Activated CD4-positive, alpha-beta T cell treated with anti-CD3 and anti-CD28 coated beads for 1 hour (primary cell): ENCODE data around the gene CNDP2.
A peak's percentile ranks its signal among the peaks of the same experiment; 100 is the strongest.
"Not testable (repeated sequence)": the region's sequence is repeated elsewhere in the genome, so short reads cannot be mapped to it uniquely, and the experiment has no call there.

Experiments used
- DNase-seq: peaks from one replicate; pipeline ENCODE4 v3.0.0-alpha.2; 2020

The CNDP2 gene

DNA sequence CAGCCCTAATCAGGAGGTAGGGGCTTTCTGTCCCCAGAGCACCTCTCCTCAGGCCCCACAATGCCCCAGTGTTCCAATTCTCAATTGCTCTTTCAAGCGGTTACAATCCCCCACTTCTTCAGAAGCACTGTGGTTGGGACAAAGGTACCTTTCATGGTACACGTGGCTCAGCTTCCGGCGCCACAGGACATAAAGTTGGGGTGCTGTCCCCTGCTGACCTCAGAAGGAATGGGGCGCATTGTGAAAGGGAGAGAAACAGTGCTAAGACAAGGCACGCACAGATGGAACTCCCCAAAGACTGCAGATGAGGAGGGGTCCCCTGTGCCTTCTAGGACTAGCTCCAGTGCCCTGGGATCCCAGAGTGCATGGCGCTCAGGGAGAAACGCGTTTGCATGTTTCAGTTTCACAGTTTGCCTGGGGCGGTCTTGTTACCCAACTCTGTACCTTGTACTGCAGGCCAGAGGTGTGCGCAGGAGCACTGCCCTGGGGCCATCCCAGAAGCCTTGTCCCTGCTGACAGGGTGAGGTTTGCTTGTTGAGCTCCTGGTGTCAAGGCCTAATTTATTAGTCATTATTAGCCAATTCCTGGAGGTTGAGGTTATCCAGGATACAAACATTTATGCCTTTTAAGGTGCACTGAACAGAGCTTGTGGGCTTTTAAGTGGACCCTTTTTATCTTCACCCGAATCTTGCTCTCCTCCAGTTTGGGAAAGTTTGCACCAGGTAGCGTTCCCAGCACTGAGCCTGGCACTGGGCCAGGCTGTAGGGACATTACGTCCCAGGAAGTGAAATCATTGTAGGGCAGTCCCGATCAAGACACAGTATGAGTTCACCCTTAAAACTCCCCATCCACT lies 45.8 kb downstream of the CNDP2 start:
- no peak for DNase-seq

- DNase-seq, result no peak
These were observed 48.7 kb downstream of the CNDP2 start for GRCh38 chr18:74544898-74545297.

DNA sequence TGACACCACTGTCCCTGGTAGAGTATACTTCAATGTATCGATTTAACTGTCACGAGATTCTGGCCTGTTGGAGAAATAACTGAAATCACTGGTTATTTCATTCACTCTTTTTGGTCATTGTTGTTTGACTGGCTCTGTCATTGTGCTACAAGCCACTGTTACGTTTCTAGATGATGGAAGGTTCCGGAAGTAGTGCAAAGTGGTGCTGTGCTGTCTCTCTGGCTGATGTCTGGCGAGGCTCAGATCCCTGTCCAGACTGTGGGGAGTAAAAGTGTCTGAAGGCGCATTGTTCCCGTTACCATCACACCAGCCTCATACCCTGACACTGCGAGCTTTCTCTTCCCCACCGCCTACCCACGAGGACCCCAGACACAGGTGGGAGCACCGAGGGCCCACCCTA lies 49.8 kb downstream of the CNDP2 start:
- DNase-seq, result no peak

DNA sequence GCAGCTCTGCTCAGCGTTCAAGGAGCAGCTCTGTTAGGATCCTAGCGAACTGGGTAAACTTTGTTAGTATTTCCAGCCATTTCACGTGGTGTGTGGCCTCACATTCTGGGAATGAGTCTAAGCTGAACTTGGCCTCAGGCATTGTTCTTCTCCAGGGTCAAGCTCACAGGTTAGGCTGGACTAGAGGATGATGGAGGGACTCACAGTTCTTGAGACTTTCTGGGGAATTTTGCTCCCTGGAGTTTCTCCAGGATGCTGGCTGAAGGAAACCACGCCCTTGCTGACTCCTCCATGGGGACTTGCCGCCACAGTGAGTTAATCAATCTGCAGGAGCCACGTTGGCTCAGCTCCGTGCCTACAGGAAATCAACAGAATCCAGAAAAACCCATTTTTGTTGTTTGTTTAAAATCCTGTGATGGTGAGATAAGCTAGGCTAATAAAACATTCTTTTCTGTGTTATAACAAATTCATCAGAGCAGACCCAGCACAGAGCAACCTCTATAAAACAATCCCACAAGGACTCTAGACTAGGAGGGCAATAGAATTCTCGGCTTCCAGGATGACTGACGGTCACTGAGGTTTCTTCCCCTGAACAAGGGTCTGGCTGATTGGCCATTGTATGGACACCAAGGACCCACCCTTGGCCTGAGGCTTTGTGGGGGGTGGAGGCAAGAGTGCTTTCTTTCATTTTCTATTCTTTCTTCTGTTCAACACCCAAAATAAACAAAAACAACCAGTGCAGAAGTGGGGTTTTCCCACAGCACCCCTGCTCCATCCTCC lies 50.8 kb downstream of the CNDP2 start:
- DNase-seq, result no peak

DNA sequence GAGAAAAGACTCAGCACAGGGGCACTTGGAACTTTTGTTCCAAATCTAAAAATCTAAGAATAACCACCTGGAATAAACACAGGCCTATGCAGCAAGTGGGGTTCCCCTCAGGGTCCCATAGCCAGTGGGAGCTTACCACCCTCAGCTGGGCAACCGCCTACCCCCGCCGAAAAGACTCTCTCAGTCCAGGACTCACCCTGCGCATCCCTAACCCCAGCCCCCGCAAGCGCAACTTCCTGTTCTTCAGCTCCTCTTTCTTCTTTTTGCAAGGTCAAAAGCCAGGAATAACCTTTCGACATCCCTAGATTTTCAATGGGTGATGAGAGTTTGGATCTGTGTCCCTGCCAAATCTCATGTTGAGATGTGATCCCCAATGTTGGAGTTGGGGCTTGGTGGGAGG lies 51.7 kb downstream of the CNDP2 start:
- DNase-seq, result no peak

DNA sequence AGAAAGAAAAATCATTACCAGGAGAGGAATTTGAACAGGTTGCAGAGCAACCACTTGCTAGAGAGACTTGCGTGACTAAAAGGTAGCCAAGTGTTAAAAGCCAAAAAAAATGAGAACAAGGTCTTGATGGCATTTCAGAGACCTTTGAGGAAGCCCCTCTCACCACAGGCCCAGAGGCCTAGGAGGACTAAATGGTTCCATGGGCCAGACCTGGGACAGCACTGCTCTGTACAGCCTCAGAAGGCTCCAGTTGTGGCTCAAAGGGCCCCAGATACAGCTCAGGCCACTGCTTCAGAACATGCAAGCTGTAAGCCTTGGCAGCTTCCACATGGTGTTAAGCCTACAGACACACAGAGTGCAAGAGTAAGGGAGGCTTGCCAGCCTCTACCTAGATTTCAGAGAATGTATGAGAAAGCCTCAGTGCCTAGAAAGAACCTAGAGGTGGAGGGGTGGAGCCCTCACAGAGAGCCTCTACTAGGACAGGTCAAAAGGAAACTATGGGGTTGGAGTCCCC lies 53.5 kb downstream of the CNDP2 start:
- no peak for DNase-seq

DNA sequence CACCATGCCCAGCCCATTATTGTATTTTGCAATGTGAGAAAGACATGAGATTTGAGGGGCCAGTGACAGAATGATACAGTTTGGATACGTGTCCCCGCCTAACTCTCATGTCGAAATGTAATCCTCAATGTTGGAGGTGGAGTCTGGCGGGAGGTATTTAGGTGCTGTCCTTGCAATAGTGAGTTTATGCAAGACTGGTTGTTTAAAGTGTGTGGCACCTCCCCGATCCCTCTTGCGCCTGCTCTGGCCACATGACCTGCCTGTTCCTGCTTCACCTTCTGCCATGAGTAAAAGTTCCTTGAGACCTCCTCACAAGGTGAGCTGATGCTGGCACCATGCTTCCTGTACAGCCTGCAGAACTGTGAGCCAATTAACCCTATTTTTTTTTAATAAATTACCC lies 54.7 kb downstream of the CNDP2 start:
- no peak for DNase-seq

DNA sequence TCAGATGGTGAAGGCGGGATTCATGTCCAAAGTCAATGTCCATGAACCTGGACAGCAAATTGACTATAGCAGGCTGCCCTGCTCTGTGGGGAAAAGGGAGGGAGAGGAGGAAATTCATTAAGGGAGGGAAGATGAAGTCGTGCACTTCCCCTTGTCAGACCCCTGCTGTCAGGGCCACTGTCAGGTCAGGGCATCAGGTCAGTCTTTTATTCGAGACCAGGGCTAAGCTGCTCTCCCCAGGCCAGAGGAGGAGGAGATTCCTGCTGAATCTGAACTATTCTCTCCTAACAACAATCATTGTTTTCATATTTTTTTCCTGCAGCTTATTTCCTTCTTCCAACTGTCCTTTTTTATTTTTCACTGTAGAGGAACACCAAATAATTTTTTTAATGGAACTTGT lies 55.3 kb downstream of the CNDP2 start:
- DNase-seq, result no peak

DNA sequence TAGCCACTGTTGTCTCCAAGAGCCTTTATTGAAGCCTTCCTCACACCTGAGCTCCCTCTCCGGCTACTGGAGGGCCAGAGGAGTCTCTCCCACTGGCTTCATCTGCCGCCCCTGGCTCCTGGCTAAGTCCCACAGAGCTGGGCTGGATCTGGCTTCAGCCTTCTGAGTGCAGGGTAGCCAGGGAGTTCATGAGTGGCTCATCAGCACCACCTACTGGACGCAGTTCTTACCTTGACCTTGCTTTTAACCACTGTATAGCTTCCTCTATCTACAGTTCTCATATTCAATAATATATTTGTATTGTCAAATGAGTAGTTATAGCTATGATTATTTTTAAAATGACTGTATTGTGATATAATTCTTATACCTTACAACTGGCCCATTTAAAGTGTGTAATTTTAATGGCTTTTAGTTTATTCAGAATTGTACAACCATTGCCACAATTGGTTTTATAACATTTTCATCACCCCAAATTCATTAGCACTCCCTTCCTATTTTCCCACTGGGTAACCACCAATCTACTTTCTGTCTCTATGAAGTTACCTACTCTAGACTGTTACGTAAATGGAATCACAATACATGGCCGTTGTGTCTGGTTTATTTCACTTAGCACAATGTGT lies 55.9 kb downstream of the CNDP2 start:
- peak; percentile 63 for DNase-seq

DNA sequence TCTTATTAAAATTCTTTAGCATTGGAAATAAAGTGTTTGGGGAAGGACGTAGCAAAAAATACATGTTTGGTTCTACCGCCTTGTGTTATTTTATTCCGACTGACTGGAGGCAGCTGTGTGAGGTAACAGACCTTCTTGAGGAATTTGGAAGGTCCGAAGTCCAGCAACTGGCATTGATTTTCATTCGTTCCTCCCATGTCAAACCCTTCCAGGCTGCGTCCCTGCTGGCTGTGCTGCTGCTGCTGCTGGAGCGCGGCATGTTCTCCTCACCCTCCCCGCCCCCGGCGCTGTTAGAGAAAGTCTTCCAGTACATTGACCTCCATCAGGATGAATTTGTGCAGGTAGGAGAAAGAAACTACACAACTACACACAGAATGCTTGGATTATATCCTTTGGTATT lies 60.0 kb downstream of the CNDP2 start:
- no peak for DNase-seq

DNA sequence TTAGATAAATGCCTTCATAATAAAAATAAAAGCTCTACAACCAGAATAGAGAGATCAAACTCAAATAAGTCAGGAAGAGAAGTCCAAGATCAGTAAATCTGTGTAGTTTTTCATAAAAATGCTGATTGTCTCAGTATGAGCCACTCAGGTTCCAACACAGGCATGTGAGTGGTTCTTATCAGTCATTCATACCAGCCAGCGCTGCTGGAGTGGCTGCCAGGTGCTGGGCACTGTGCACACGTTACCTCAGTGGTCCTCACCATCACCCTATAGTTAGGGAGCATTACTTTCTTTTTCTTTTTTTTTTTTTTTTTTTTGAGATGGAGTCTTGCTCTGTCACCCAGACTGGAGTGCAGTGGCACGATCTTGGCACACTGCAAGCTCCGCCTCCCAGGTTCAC lies 61.9 kb downstream of the CNDP2 start:
- DNase-seq, result no peak

GRCh38 chr18:74562131-74562730 lies 66.1 kb downstream of the CNDP2 start:
- DNase-seq, result no peak

- DNase-seq, result no peak
These were observed 66.6 kb downstream of the CNDP2 start for GRCh38 chr18:74562775-74563174.

- DNase-seq, result no peak
These were observed 67.8 kb downstream of the CNDP2 start for GRCh38 chr18:74563999-74564398.

DNA sequence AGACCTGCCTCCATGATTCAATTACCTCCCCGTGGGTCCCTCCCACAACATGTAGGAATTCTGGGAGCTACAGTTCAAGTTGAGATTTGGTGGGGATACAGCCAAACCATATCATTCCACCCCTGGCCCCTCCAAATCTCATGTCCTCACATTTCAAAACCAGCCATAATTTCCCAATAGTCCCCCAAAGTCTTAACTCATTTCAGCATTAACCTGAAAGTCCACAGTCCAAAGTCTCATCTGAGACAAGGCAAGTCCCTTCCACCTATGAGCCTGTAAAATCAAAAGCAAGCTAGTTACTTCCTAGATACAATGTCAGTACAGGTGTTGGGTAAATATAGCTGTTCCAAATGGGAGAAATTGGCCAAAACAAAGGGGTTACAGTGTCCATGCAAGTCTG lies 69.0 kb downstream of the CNDP2 start:
- DNase-seq, result not testable (repeated sequence)

DNA sequence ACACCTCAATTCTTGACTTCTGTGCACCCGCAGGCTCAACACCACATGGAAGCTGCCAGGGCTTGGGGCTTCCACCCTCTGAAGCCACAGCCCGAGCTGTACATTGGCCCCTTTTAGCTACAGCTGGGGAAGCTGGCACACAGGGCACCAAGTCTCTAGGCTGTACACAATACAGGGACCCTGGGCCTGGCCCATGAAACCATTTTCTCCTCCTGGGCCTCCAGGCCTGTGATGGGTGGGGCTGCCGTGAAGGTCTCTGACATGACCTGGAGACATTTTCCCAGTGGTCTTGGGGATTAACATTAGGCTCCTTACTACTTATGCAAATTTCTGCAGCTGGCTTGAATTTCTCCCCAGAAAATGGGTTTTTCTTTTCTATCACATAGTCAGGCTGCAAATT lies 69.8 kb downstream of the CNDP2 start:
- DNase-seq, result not testable (repeated sequence)

DNA sequence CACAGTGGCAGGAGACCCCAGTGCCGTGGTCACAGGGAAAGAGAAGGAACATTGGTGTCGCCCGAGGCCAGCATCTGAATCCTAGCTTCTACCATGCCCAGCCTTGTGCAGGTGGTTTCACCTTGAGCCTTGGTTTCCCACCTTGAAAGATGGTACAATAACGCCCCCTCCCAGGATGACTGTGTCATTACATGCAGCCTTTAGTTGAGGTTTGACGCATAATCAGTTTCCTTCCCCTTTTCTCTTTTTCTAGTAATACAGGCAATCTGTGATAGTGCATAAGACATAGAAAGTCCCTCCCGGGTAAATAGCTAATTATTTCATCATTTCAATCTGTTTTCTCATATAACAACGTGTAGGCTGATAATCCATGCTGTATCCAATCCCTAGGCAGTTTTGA lies 71.7 kb downstream of the CNDP2 start:
- DNase-seq, result no peak

GRCh38 chr18:74569401-74569800 lies 73.2 kb downstream of the CNDP2 start:
- DNase-seq, result no peak

GRCh38 chr18:74570266-74570665 lies 74.1 kb downstream of the CNDP2 start:
- DNase-seq, result no peak

- DNase-seq, result no peak
These were observed 75.9 kb downstream of the CNDP2 start for GRCh38 chr18:74571895-74572680.

DNA sequence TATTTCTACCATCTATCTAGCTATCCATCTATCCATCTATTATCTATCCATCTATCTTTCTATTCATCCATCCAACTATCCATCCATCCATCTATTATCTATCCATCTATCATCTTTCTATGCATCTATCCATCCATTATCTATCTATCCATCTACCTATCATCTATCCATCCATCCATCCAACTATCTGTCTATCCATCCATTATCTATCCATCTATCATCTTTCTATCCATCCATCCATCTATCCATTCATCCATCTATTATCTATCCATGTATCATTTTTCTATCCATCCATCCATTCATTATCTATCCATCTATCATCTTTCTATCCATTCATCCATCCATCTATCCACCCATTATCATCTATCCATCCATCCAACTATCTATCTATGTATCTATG lies 76.9 kb downstream of the CNDP2 start:
- DNase-seq, result no peak
